WTC11 (cell line): ENCODE results near the gene PSMG4. TPM values are rescaled to one million over a fixed set of nuclear protein-coding genes. Genes with fewer than 3 reads are reported as not detected.
A peak's percentile ranks its signal among the peaks of the same experiment; 100 is the strongest.

ENCODE experiments used
- ATAC-seq: fragments of 200-7000 bp; cut with Tn5 transposase; 2 replicates; pipeline ENCODE4 v1.10.0; 2021; ENCODE audit warnings: mild to moderate bottlenecking, moderate library complexity
- CTCF ChIA-PET: fragments of 300-600 bp; sonication (Branson Sonifier 250); formaldehyde crosslinking; loops from one replicate; lab custom pipeline; 2021; ENCODE audit warnings: antibody characterized with exemption; lab: Charles Lee
- POLR2A ChIA-PET: fragments of 350-600 bp; sonication (Branson Sonifier 250); formaldehyde crosslinking; loops from one replicate; lab custom pipeline; 2021; ENCODE audit warnings: antibody characterized with exemption; lab: Charles Lee
- DNase-seq: peaks from one replicate; pipeline ENCODE4 v3.0.0; 2021; ENCODE audit warnings: low spot score
- H3K27ac Mint-ChIP-seq: 2 replicates; pipeline ENCODE4 v1.8.0; 2021; ENCODE audit warnings: mixed read lengths
- H3K27me3 Mint-ChIP-seq: 2 replicates; pipeline ENCODE4 v1.8.0; 2021; ENCODE audit warnings: low read depth, mild to moderate bottlenecking, moderate library complexity, mixed read lengths
- H3K36me3 Mint-ChIP-seq: 2 replicates; pipeline ENCODE4 v1.8.0; 2021; ENCODE audit warnings: mixed read lengths
- H3K4me1 Mint-ChIP-seq: 2 replicates; pipeline ENCODE4 v1.8.0; 2022; ENCODE audit warnings: mixed read lengths
- H3K4me3 Mint-ChIP-seq: 2 replicates; pipeline ENCODE4 v1.8.0; 2021; ENCODE audit warnings: mild to moderate bottlenecking, moderate library complexity, mixed read lengths
- H3K9me3 Mint-ChIP-seq: 2 replicates; pipeline ENCODE4 v1.8.0; 2021; ENCODE audit warnings: mixed read lengths
- ATF6 ChIP-seq: sonication (generic); formaldehyde crosslinking; IDR thresholded peaks from 2 replicates; pipeline ENCODE4 v1.8.1; 2023; ENCODE audit warnings: mild to moderate bottlenecking, missing genetic modification reagents
- CBFB ChIP-seq: sonication (generic); formaldehyde crosslinking; IDR thresholded peaks from 2 replicates; pipeline ENCODE4 v1.8.1; 2022; ENCODE audit warnings: mild to moderate bottlenecking, low read depth, missing genetic modification reagents
- CREM ChIP-seq: sonication (generic); formaldehyde crosslinking; IDR thresholded peaks from 2 replicates; pipeline ENCODE4 v1.8.1; 2022; ENCODE audit warnings: mild to moderate bottlenecking, missing genetic modification reagents, moderate library complexity
- E2F1 ChIP-seq: sonication (generic); formaldehyde crosslinking; IDR thresholded peaks from 2 replicates; pipeline ENCODE4 v1.8.0; 2022; ENCODE audit warnings: mild to moderate bottlenecking, missing genetic modification reagents
- ETV6 ChIP-seq: sonication (generic); formaldehyde crosslinking; IDR thresholded peaks from 2 replicates; pipeline ENCODE4 v1.8.1; 2022; ENCODE audit warnings: mild to moderate bottlenecking, missing genetic modification reagents
- GRHL2 ChIP-seq: fragments of 250-450 bp; sonication (Bioruptor Pico); IDR thresholded peaks from 2 replicates; pipeline ENCODE4 v1.8.0; 2022; ENCODE audit warnings: mild to moderate bottlenecking, moderate library complexity; ENCODE audit not compliant: insufficient replicate concordance, severe bottlenecking
- GTF2I ChIP-seq: fragments of 250-450 bp; sonication (Bioruptor Pico); conservative IDR thresholded peaks from 2 replicates; pipeline ENCODE4 v1.4.0; 2021; ENCODE audit warnings: mild to moderate bottlenecking
- IRF1 ChIP-seq: sonication (generic); formaldehyde crosslinking; IDR thresholded peaks from 2 replicates; pipeline ENCODE4 v1.8.0; 2023; ENCODE audit warnings: missing genetic modification reagents
- IRF2 ChIP-seq: sonication (generic); formaldehyde crosslinking; IDR thresholded peaks from 2 replicates; pipeline ENCODE4 v1.8.0; 2022; ENCODE audit warnings: low read depth, missing genetic modification reagents, borderline replicate concordance
- STAT6 ChIP-seq: sonication (generic); formaldehyde crosslinking; conservative IDR thresholded peaks from 2 replicates; pipeline ENCODE4 v1.8.1; 2023; ENCODE audit warnings: mild to moderate bottlenecking, low read depth, missing genetic modification reagents, moderate library complexity
- TEAD1 ChIP-seq: sonication (generic); formaldehyde crosslinking; IDR thresholded peaks from 2 replicates; pipeline ENCODE4 v1.8.0; 2022; ENCODE audit warnings: mild to moderate bottlenecking, missing genetic modification reagents
- ZNF121 ChIP-seq: sonication (generic); formaldehyde crosslinking; IDR thresholded peaks from 2 replicates; pipeline ENCODE4 v1.8.0; 2023; ENCODE audit warnings: missing genetic modification reagents
- ZNF416 ChIP-seq: fragments of 250-450 bp; sonication (Bioruptor Pico); IDR thresholded peaks from 2 replicates; pipeline ENCODE4 v1.9.0; 2021; ENCODE audit warnings: mild to moderate bottlenecking, inconsistent platforms
- ZNF423 ChIP-seq: fragments of 250-450 bp; sonication (Bioruptor Pico); IDR thresholded peaks from 2 replicates; pipeline ENCODE4 v2.1.2; 2022; ENCODE audit warnings: mild to moderate bottlenecking, moderate library complexity
- ZNF512 ChIP-seq: sonication (generic); formaldehyde crosslinking; IDR thresholded peaks from 2 replicates; pipeline ENCODE4 v1.8.1; 2022; ENCODE audit warnings: missing genetic modification reagents, borderline replicate concordance
- ZNF671 ChIP-seq: fragments of 250-450 bp; sonication (Bioruptor Pico); IDR thresholded peaks from 2 replicates; pipeline ENCODE4 v1.8.0; 2021; ENCODE audit warnings: mild to moderate bottlenecking
- total RNA-seq: library from RNA; stranded (reverse); gene quantifications from 3 replicates; pipeline ENCODE4 v1.2.3, GENCODE V29; 2021

PSMG4 gene
- total RNA-seq, 1 experiment from 2014 or later: 38.2 TPM

GRCh38 chr6:3273707-3274521 is 15.2 kb downstream of the PSMG4 start:
- no peak for ATAC-seq
- CTCF ChIA-PET: interaction anchor here (1.0 to 1.3 kb wide), 2 partner anchors 23 to 458 kb away, joined by 3 to 5 read pairs; no protein-coding TSS in a partner anchor
- DNase-seq: no peak
- Mint-ChIP-seq H3K27ac (peak overlapping the region; percentile 66), H3K4me3 (no peak overlapping the region), H3K9me3 (no peaks in the 10 kb centered on the region), H3K27me3 (no peaks in the 10 kb centered on the region), H3K4me1 (peaks cover 6% of the 10 kb centered on the region), H3K36me3 (peaks cover 50% of the 10 kb centered on the region)
- POLR2A ChIA-PET: interaction anchor here (1.7 kb wide), 1 partner anchor 22 kb away, joined by 3 read pairs; no protein-coding TSS in a partner anchor
- TF ChIP-seq ZNF121 (CRISPR knock-in tag) (no peak), ZNF423 (no peak), CBFB (no peak), GTF2I (CRISPR knock-in tag) (no peak), E2F1 (CRISPR knock-in tag) (no peak), ZNF512 (no peak), IRF1 (CRISPR knock-in tag) (no peak), CREM (CRISPR knock-in tag) (no peak), GRHL2 (CRISPR knock-in tag) (no peak), STAT6 (CRISPR knock-in tag) (no peak), ZNF671 (CRISPR knock-in tag) (no peak), ATF6 (CRISPR knock-in tag) (no peak), ETV6 (CRISPR knock-in tag) (no peak), IRF2 (no peak), ZNF416 (no peak), TEAD1 (no peak)
